LoVo (cell line): ENCODE measurements around the gene GABBR2.

ENCODE experiments used
- DNase-seq: peaks from one replicate; pipeline ENCODE4 v3.0.0-alpha.2; 2016; ENCODE audit warnings: low spot score

The GABBR2 gene

GRCh38 chr9:98538626-98539031 is 170.1 kb downstream of the GABBR2 start:
- DNase-seq, result no peak

- no peak for DNase-seq
Measured at GRCh38 chr9:98538203-98538602, 170.5 kb downstream of the GABBR2 start.

- DNase-seq, result no peak
Measured at GRCh38 chr9:98536542-98537173, 172.1 kb downstream of the GABBR2 start.

GRCh38 chr9:98533866-98534265 is 174.9 kb downstream of the GABBR2 start:
- no peak for DNase-seq

GRCh38 chr9:98533132-98533531 is 175.6 kb downstream of the GABBR2 start:
- no peak for DNase-seq

GRCh38 chr9:98532574-98532973 is 176.2 kb downstream of the GABBR2 start:
- no peak for DNase-seq

- DNase-seq, result no peak
Measured at GRCh38 chr9:98532147-98532546, 176.6 kb downstream of the GABBR2 start.

GRCh38 chr9:98530806-98531386 is 177.8 kb downstream of the GABBR2 start:
- DNase-seq, result no peak

GRCh38 chr9:98530275-98530674 is 178.5 kb downstream of the GABBR2 start:
- no peak for DNase-seq

- no peak for DNase-seq
Measured at GRCh38 chr9:98529841-98530240, 178.9 kb downstream of the GABBR2 start.

GRCh38 chr9:98523231-98523901 is 185.4 kb downstream of the GABBR2 start:
- DNase-seq, result no peak

GRCh38 chr9:98522487-98522886 is 186.2 kb downstream of the GABBR2 start:
- DNase-seq, result no peak

GRCh38 chr9:98521141-98521540 is 187.6 kb downstream of the GABBR2 start:
- no peak for DNase-seq

- no peak for DNase-seq
Measured at GRCh38 chr9:98520221-98520960, 188.3 kb downstream of the GABBR2 start.

GRCh38 chr9:98519641-98520040 is 189.1 kb downstream of the GABBR2 start:
- no peak for DNase-seq

GRCh38 chr9:98518556-98518955 is 190.2 kb downstream of the GABBR2 start:
- no peak for DNase-seq

- DNase-seq, result no peak
Measured at GRCh38 chr9:98517761-98518160, 191.0 kb downstream of the GABBR2 start.

GRCh38 chr9:98516897-98517503 is 191.7 kb downstream of the GABBR2 start:
- no peak for DNase-seq

GRCh38 chr9:98516205-98516896 is 192.4 kb downstream of the GABBR2 start:
- DNase-seq, result no peak

GRCh38 chr9:98515506-98516204 is 193.1 kb downstream of the GABBR2 start:
- DNase-seq, result no peak

GRCh38 chr9:98514841-98515240 is 193.9 kb downstream of the GABBR2 start:
- no peak for DNase-seq
